Colonic mucosa (tissue), 4 donors: ENCODE results near the gene PARN. TPM values are rescaled to one million over a fixed set of nuclear protein-coding genes. Genes with fewer than 3 reads are reported as not detected.
"Not testable (repeated sequence)": the region's sequence is repeated elsewhere in the genome, so short reads cannot be mapped to it uniquely, and the experiment has no call there.

Experiments used
- DNase-seq: peaks from one replicate; pipeline ENCODE4 v3.0.0-alpha.2; 2020
- H3K27ac ChIP-seq: fragments of 200-600 bp; one replicate; pipeline ENCODE4 v1.8.0; 2021
- H3K27me3 ChIP-seq: fragments of 200-600 bp; one replicate; pipeline ENCODE4 v1.8.0; 2021
- H3K36me3 ChIP-seq: fragments of 200-600 bp; one replicate; pipeline ENCODE4 v1.8.0; 2021
- H3K4me1 ChIP-seq: fragments of 200-600 bp; one replicate; pipeline ENCODE4 v1.8.0; 2021; ENCODE audit warnings: mild to moderate bottlenecking
- H3K4me3 ChIP-seq: fragments of 200-600 bp; one replicate; pipeline ENCODE4 v1.8.0; 2021
- H3K9ac ChIP-seq, 2 donors: one replicate each; pipeline ENCODE4 v1.7.0; 2013; ENCODE audit warnings: control low read depth in 2 of 2, low read depth in 2 of 2, low read length in 2 of 2
- H3K9me3 ChIP-seq: fragments of 200-600 bp; one replicate; pipeline ENCODE4 v1.8.0; 2021
- CTCF ChIP-seq: fragments of 200-600 bp; IDR thresholded peaks from one replicate; pipeline ENCODE4 v1.8.0; 2022; ENCODE audit warnings: antibody characterized with exemption, mild to moderate bottlenecking
- intact Hi-C: fragments of 100-400 bp; cut with DNase I; formaldehyde crosslinking; loops from one replicate; pipeline ENCODE4 v1.14.1; 2022
- total RNA-seq, 2 donors: library from RNA; stranded (reverse); fragmentation: NEBNext Ultra II Directional in 1 of 2; extraction: Animal tissue kit (Norgen Biotek cat#: 25700) in 1 of 2; gene quantifications; one replicate each; pipeline ENCODE4 v1.2.1, GENCODE V29; 2021
- donor health status: healthy.
- donor health status: DM: no; HTN: no; CAD: no.
- donor health status: DM: no; HTN: no; CAD: no.

The PARN gene
- total RNA-seq, 2 donors from 2014 or later, result 24.2 to 25.6 TPM

DNA sequence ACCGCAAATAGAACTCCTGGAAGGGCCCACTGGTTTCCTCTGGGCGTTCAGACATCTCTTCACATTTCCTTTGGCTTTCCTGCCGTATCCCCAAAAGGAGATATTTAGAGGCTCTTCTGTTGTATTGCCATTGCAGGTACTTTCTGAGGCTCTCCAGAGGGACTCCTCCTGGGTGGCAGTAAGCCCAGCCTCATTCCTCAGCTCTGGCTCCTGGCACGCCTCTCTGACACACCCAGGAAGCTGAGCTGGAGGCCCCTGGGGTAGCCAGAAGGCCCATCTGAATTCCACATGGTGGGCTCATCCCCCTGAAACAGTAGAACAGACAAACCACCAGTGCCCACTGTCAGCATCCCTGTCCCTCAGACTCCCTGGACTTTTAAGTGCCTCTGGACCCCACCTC is 206.7 kb downstream of the PARN start:
- Histone ChIP-seq H3K4me3 (no peak overlapping the region), H3K9ac (no peak overlapping the region), H3K4me1 (no peaks in the 10 kb centered on the region), H3K27ac (no peak overlapping the region), H3K36me3 (no peaks in the 10 kb centered on the region), H3K9me3 (no peaks in the 10 kb centered on the region), H3K27me3 (no peaks in the 10 kb centered on the region)
- DNase-seq, result no peak
- intact Hi-C loops, result no loop called here
- no peak for TF ChIP-seq CTCF

- H3K27me3 ChIP-seq, result no peaks in the 10 kb centered on the region
- no peaks in the 10 kb centered on the region for H3K4me1 ChIP-seq
- no peaks in the 10 kb centered on the region for H3K36me3 ChIP-seq
- TF ChIP-seq CTCF, result no peak
- no peak overlapping the region for H3K27ac ChIP-seq
- DNase-seq, result no peak
- intact Hi-C loops, result no loop called here
- H3K9me3 ChIP-seq, result no peaks in the 10 kb centered on the region
- no peak overlapping the region for H3K9ac ChIP-seq
- no peak overlapping the region for H3K4me3 ChIP-seq
Observed at GRCh38 chr16:14420721-14421488, 209.2 kb downstream of the PARN start.

GRCh38 chr16:14420243-14420642 is 209.8 kb downstream of the PARN start:
- H3K4me1 ChIP-seq, H3K27me3 ChIP-seq, H3K27ac ChIP-seq, intact Hi-C loops, H3K4me3 ChIP-seq, H3K9me3 ChIP-seq, DNase-seq, H3K9ac ChIP-seq, H3K36me3 ChIP-seq: not testable (repeated sequence)

DNA sequence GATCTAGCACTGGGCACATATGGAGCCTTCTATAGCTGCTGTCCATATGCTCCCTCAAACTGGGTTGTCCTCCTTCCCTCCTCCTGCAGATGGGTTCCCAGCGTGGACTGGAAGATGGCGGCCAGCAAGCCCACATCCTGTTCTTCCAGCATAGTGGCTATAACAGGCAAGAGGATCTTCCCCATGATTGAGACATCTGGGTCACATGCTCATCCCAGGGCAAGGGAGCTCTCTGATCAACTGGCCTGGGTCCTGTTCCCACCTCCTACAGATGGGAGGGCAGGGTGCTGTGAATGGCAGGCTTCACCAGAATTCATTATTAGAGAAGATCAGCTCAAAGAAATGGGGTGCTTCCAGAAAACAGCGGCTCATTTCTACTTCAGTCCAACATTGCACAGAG is 210.2 kb downstream of the PARN start:
- H3K27ac ChIP-seq, result no peak overlapping the region
- H3K4me1 ChIP-seq, result no peaks in the 10 kb centered on the region
- intact Hi-C loops, result no loop called here
- H3K27me3 ChIP-seq, result no peaks in the 10 kb centered on the region
- H3K36me3 ChIP-seq, result no peaks in the 10 kb centered on the region
- no peak for TF ChIP-seq CTCF
- H3K9me3 ChIP-seq, result no peaks in the 10 kb centered on the region
- no peak for DNase-seq
- H3K4me3 ChIP-seq, result no peak overlapping the region
- no peak overlapping the region for H3K9ac ChIP-seq

GRCh38 chr16:14418795-14419225 is 211.2 kb downstream of the PARN start:
- Histone ChIP-seq H3K4me3 (no peak overlapping the region), H3K9ac (no peak overlapping the region), H3K27me3 (no peaks in the 10 kb centered on the region), H3K9me3 (no peaks in the 10 kb centered on the region), H3K36me3 (no peaks in the 10 kb centered on the region), H3K4me1 (no peaks in the 10 kb centered on the region), H3K27ac (no peak overlapping the region)
- DNase-seq, result no peak
- intact Hi-C loops, result no loop called here
- TF ChIP-seq CTCF, result no peak

- intact Hi-C loops, result no loop called here
- TF ChIP-seq CTCF, result no peak
- no peak overlapping the region for H3K4me3 ChIP-seq
Observed at GRCh38 chr16:14416184-14416583, 213.9 kb downstream of the PARN start.

More at GRCh38 chr16:14416184-14416583, 213.9 kb downstream of the PARN start:
- Histone ChIP-seq H3K27me3 (no peaks in the 10 kb centered on the region), H3K36me3 (no peaks in the 10 kb centered on the region), H3K9ac (no peak overlapping the region), H3K9me3 (no peaks in the 10 kb centered on the region), H3K27ac (no peak overlapping the region), H3K4me1 (no peaks in the 10 kb centered on the region)
- no peak for DNase-seq
